Stomach (tissue), 4 donors: ENCODE results near the gene HIF1AN.

ENCODE experiments used
- CTCF ChIP-seq, 7 experiments: fragments of 450-650 bp in 4 of 7; fragments of 200-600 bp in 3 of 7; sonication (generic) in 3 of 7; IDR thresholded peaks; one replicate each; pipeline ENCODE4 v1.5.1; 2016 to 2019; ENCODE audit warnings: antibody characterized with exemption in 7 of 7, control low read depth in 2 of 7, mild to moderate bottlenecking in 1 of 7
- POLR2AphosphoS5 ChIP-seq, 3 donors: sonication (generic); formaldehyde crosslinking; IDR thresholded peaks; one replicate each; pipeline ENCODE4 v1.6.1; 2016; ENCODE audit warnings: antibody characterized with exemption in 3 of 3

GRCh38 chr10:100528123-100528886 is 7.4 kb upstream of the HIF1AN start:
- TF ChIP-seq CTCF (IDR thresholded peaks at IDR 0.05) = no peak
- no peak for TF ChIP-seq POLR2AphosphoS5 (IDR thresholded peaks at IDR 0.05)
